PC-9 (cell line): ENCODE results near the gene LYZ. TPM values are rescaled to one million over a fixed set of nuclear protein-coding genes. Genes with fewer than 3 reads are reported as not detected.

Experiments
- BruUV-seq: library from RNA; stranded (reverse); fragments of 400-500 nt; replicated peaks from 2 replicates; lab custom pipeline; 2021; lab: Mats Ljungman, UMichigan
- CTCF ChIA-PET: fragments of 300-600 bp; sonication (Branson Sonifier 250); formaldehyde crosslinking; loops from one replicate; lab custom pipeline; 2022; ENCODE audit warnings: antibody characterized with exemption; lab: Charles Lee
- POLR2A ChIA-PET: fragments of 300-600 bp; sonication (Branson Sonifier 250); formaldehyde crosslinking; loops from one replicate; lab custom pipeline; 2022; ENCODE audit warnings: antibody characterized with exemption; ENCODE audit not compliant: unreplicated experiment; lab: Charles Lee
- DNase-seq, 2 experiments: peaks; one replicate each; pipeline versions ENCODE4 v3.0.0 to v3.0.0-alpha.2; 2015 to 2022; ENCODE audit warnings: mixed read lengths in 1 of 2
- H2AFZ ChIP-seq: fragments of 200-600 bp; sonication (generic); 2 replicates; pipeline ENCODE4 v1.8.1; 2017; ENCODE audit warnings: antibody characterized with exemption
- H3F3A ChIP-seq: fragments of 200-600 bp; sonication (generic); 2 replicates; pipeline ENCODE4 v1.8.1; 2017; ENCODE audit warnings: antibody characterized with exemption, mild to moderate bottlenecking, low read depth; ENCODE audit not compliant: insufficient read depth
- H3K27ac ChIP-seq: fragments of 200-600 bp; sonication (generic); 2 replicates; pipeline ENCODE4 v1.6.1; 2016; ENCODE audit warnings: mixed run types
- H3K27me3 ChIP-seq: fragments of 200-600 bp; sonication (generic); 2 replicates; pipeline ENCODE4 v1.6.1; 2016; ENCODE audit warnings: low read depth, mixed run types; ENCODE audit not compliant: insufficient read depth
- H3K36me3 ChIP-seq: fragments of 200-600 bp; sonication (generic); 2 replicates; pipeline ENCODE4 v1.6.1; 2016; ENCODE audit warnings: low read depth, mixed run types
- H3K4me1 ChIP-seq: fragments of 200-600 bp; sonication (generic); replicated peaks from 2 replicates; pipeline ENCODE4 v1.6.1; 2016; ENCODE audit warnings: mixed run types; ENCODE audit not compliant: insufficient read depth
- H3K4me2 ChIP-seq: fragments of 200-600 bp; sonication (generic); 2 replicates; pipeline ENCODE4 v1.6.1; 2017; ENCODE audit warnings: mixed run types
- H3K4me3 ChIP-seq: fragments of 200-600 bp; sonication (generic); 2 replicates; pipeline ENCODE4 v1.6.1; 2016; ENCODE audit warnings: mixed run types
- H3K79me2 ChIP-seq: fragments of 200-600 bp; sonication (generic); 2 replicates; pipeline ENCODE4 v1.6.1; 2017; ENCODE audit warnings: low read depth, mixed run types
- H3K9me2 ChIP-seq: fragments of 200-600 bp; sonication (generic); 2 replicates; pipeline ENCODE4 v1.8.1; 2017; ENCODE audit warnings: mild to moderate bottlenecking; ENCODE audit not compliant: insufficient read depth
- H3K9me3 ChIP-seq: fragments of 200-600 bp; sonication (generic); 2 replicates; pipeline ENCODE4 v1.8.1; 2016; ENCODE audit warnings: low read depth; ENCODE audit not compliant: insufficient read depth
- H4K20me1 ChIP-seq: fragments of 200-600 bp; sonication (generic); 2 replicates; pipeline ENCODE4 v1.8.1; 2017; ENCODE audit not compliant: insufficient read depth
- EZH2 ChIP-seq: fragments of 200-600 bp; sonication (generic); IDR thresholded peaks from 2 replicates; pipeline ENCODE4 v1.8.0; 2017; ENCODE audit warnings: antibody characterized with exemption, low read depth
- intact Hi-C: fragments of 100-400 bp; cut with micrococcal nuclease; formaldehyde crosslinking; loops from one replicate; pipeline ENCODE4 v1.10.0; 2022; ENCODE audit not compliant: unreplicated experiment
- total RNA-seq: library from RNA; stranded (reverse); gene quantifications from 2 replicates; pipeline ENCODE4 v1.2.3, GENCODE V29; 2021
- TF ChIP-seq, protein P1 (sequence below): fragments of 200-600 bp; sonication (generic); conservative IDR thresholded peaks from 2 replicates; pipeline ENCODE4 v1.6.1; 2017; ENCODE audit warnings: mixed run types, antibody characterized with exemption, mild to moderate bottlenecking, moderate library complexity

Gene LYZ
- total RNA-seq, 1 experiment from 2014 or later = not detected

DNA sequence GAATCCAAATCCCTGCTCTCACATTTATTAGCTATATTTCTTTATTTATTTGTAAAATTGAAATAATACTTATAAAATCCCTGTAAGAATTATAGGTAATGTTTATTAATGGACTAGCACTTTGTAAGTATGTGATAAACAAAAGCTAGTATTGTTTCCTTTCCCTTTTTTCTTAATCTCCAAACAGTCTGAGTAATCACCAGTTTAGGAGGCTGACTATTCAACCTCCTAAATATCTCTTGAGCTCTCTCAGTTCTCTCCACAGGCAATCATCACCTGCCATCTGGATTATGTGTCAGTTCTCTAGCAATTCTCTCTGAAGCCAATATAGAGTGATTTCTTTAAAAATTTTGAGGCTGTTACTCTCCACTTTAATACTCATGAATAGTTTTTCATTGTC lies 9.2 kb upstream of the LYZ start:
- CTCF ChIA-PET = interaction anchor here (0.6 kb wide), 1 partner anchor 163 kb away, joined by 3 read pairs; no protein-coding TSS in a partner anchor
- Histone ChIP-seq H2AFZ (no peak overlapping the region), H3K4me3 (no peak overlapping the region), H3K4me1 (no peaks in the 10 kb centered on the region), H3K9me3 (no peaks in the 10 kb centered on the region), H3F3A (no peaks in the 10 kb centered on the region), H3K79me2 (no peaks in the 10 kb centered on the region), H3K9me2 (no peaks in the 10 kb centered on the region), H3K27me3 (no peaks in the 10 kb centered on the region), H3K4me2 (no peak overlapping the region), H3K27ac (no peak overlapping the region), H3K36me3 (no peaks in the 10 kb centered on the region), H4K20me1 (no peaks in the 10 kb centered on the region)
- DNase-seq = no peak
- TF ChIP-seq, protein P1, sequence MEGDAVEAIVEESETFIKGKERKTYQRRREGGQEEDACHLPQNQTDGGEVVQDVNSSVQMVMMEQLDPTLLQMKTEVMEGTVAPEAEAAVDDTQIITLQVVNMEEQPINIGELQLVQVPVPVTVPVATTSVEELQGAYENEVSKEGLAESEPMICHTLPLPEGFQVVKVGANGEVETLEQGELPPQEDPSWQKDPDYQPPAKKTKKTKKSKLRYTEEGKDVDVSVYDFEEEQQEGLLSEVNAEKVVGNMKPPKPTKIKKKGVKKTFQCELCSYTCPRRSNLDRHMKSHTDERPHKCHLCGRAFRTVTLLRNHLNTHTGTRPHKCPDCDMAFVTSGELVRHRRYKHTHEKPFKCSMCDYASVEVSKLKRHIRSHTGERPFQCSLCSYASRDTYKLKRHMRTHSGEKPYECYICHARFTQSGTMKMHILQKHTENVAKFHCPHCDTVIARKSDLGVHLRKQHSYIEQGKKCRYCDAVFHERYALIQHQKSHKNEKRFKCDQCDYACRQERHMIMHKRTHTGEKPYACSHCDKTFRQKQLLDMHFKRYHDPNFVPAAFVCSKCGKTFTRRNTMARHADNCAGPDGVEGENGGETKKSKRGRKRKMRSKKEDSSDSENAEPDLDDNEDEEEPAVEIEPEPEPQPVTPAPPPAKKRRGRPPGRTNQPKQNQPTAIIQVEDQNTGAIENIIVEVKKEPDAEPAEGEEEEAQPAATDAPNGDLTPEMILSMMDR = no peak
- TF ChIP-seq EZH2 = no peak
- intact Hi-C loops = no loop called here
- no TSS peak for BruUV-seq
- POLR2A ChIA-PET = no interaction called here

DNA sequence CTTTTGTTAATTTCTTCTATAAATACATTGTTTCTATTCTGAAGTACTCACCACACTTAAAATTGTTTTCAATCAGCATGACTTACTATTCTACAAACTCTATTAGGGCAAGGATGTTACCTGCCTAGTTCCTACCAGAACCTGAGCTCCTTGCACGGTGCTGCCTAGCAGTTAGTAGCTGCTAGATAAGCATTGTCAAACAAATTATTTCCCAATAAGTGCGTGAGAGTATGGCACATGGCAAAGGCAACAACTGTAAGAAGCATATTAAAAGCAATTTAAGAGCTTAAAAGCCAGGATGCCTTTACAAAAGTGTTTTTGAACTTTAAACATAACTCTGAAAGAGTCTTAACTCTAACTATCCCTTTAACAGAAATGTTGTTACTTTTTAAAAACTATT lies 8.2 kb upstream of the LYZ start:
- no peak for TF ChIP-seq EZH2
- TF ChIP-seq, protein P1 = no peak

DNA sequence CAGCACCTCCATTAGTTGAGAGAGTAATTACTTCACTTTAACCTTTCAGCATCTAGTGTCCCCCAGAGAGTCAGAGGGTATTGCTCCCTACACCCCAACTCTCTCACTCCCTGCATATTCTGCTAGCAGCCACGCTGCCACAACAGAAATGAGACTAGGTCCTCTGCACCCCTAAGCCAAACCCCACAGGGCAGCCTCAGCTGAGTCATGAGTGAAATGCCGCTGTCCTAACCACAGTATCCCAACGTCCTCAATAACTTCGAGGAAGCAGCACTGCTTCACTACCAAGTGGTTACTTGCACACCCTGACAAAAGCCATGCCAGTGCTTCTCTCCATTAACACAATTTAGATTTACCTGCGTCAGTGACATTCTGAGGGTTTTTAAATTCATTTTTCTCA lies 6.9 kb upstream of the LYZ start:
- no peaks in the 10 kb centered on the region for H3K27me3 ChIP-seq
- CTCF ChIA-PET = interaction anchor here (0.6 kb wide), 1 partner anchor 77 kb away, joined by 7 read pairs; no protein-coding TSS in a partner anchor
- no peaks in the 10 kb centered on the region for H3F3A ChIP-seq
- H3K4me2 ChIP-seq = no peak overlapping the region
- DNase-seq = no peak
- TF ChIP-seq EZH2 = no peak
- TF ChIP-seq, protein P1 = no peak
- no peaks in the 10 kb centered on the region for H3K9me3 ChIP-seq
- H3K27ac ChIP-seq = no peak overlapping the region
- POLR2A ChIA-PET = no interaction called here
- H4K20me1 ChIP-seq = no peaks in the 10 kb centered on the region
- H3K79me2 ChIP-seq = no peaks in the 10 kb centered on the region
- H3K36me3 ChIP-seq = no peaks in the 10 kb centered on the region
- H3K4me1 ChIP-seq = no peaks in the 10 kb centered on the region
- no peak overlapping the region for H3K4me3 ChIP-seq
- H3K9me2 ChIP-seq = no peaks in the 10 kb centered on the region
- intact Hi-C loops = no loop called here
- BruUV-seq = no TSS peak
- no peak overlapping the region for H2AFZ ChIP-seq

More for the DNA sequence above, 8.2 kb upstream of the LYZ start:
- intact Hi-C loops = no loop called here
- Histone ChIP-seq H3K9me3 (no peaks in the 10 kb centered on the region), H3K79me2 (no peaks in the 10 kb centered on the region), H2AFZ (no peak overlapping the region), H3K27me3 (no peaks in the 10 kb centered on the region), H3K4me2 (no peak overlapping the region), H3F3A (no peaks in the 10 kb centered on the region), H3K36me3 (no peaks in the 10 kb centered on the region), H3K9me2 (no peaks in the 10 kb centered on the region), H4K20me1 (no peaks in the 10 kb centered on the region), H3K4me1 (no peaks in the 10 kb centered on the region), H3K4me3 (no peak overlapping the region), H3K27ac (no peak overlapping the region)
- DNase-seq = no peak
- ChIA-PET CTCF (no interaction called here), POLR2A (no interaction called here)
- no TSS peak for BruUV-seq
